ENCODE results near the gene RUFY1.
"Not testable (repeated sequence)": the region's sequence is repeated elsewhere in the genome, so short reads cannot be mapped to it uniquely, and the experiment has no call there.

RUFY1 gene

GRCh38 chr5:179542170-179542569 is 8.2 kb upstream of the RUFY1 start:
- no peak for DNase-seq (ENCODE audit: low spot score)

- DNase-seq (ENCODE audit: low spot score) = not testable (repeated sequence)
Measured at GRCh38 chr5:179543275-179543674, 7.1 kb upstream of the RUFY1 start.

GRCh38 chr5:179553006-179553405 is 2.7 kb downstream of the RUFY1 start:
- DNase-seq (ENCODE audit: low spot score) = no peak

- peak; percentile 79 for DNase-seq (ENCODE audit: low spot score)
Measured at GRCh38 chr5:179553875-179554274, 3.5 kb downstream of the RUFY1 start.

GRCh38 chr5:179554981-179555380 is 4.6 kb downstream of the RUFY1 start:
- DNase-seq (ENCODE audit: low spot score) = no peak

- DNase-seq (ENCODE audit: low spot score) = not testable (repeated sequence)
Measured at GRCh38 chr5:179558261-179558799, 8.0 kb downstream of the RUFY1 start.

GRCh38 chr5:179558932-179559283 is 8.6 kb downstream of the RUFY1 start:
- DNase-seq (ENCODE audit: low spot score) = no peak

- peak; percentile 98 for DNase-seq (ENCODE audit: low spot score)
Measured at GRCh38 chr5:179559284-179560252, 9.2 kb downstream of the RUFY1 start.

GRCh38 chr5:179564526-179564925 is 14.2 kb downstream of the RUFY1 start:
- DNase-seq (ENCODE audit: low spot score) = no peak

GRCh38 chr5:179568721-179569120 is 18.4 kb downstream of the RUFY1 start:
- DNase-seq (ENCODE audit: low spot score) = no peak

- DNase-seq (ENCODE audit: low spot score) = no peak
Measured at GRCh38 chr5:179572386-179572785, 22.0 kb downstream of the RUFY1 start.

GRCh38 chr5:179577286-179577960 is 27.1 kb downstream of the RUFY1 start:
- DNase-seq (ENCODE audit: low spot score) = no peak

GRCh38 chr5:179585941-179586401 is 35.6 kb downstream of the RUFY1 start:
- DNase-seq (ENCODE audit: low spot score) = no peak

GRCh38 chr5:179588166-179588565 is 37.8 kb downstream of the RUFY1 start:
- DNase-seq (ENCODE audit: low spot score) = no peak

GRCh38 chr5:179595916-179596315 is 45.6 kb downstream of the RUFY1 start:
- no peak for DNase-seq (ENCODE audit: low spot score)

- no peak for DNase-seq (ENCODE audit: low spot score)
Measured at GRCh38 chr5:179596421-179596820, 46.1 kb downstream of the RUFY1 start.

- DNase-seq (ENCODE audit: low spot score) = no peak
Measured at GRCh38 chr5:179599100-179599499, 48.7 kb downstream of the RUFY1 start.

- no peak for DNase-seq (ENCODE audit: low spot score)
Measured at GRCh38 chr5:179599566-179599965, 49.2 kb downstream of the RUFY1 start.

GRCh38 chr5:179599973-179600372 is 49.6 kb downstream of the RUFY1 start:
- no peak for DNase-seq (ENCODE audit: low spot score)

GRCh38 chr5:179601871-179602625 is 51.7 kb downstream of the RUFY1 start:
- DNase-seq (ENCODE audit: low spot score) = no peak

GRCh38 chr5:179603308-179603707 is 53.0 kb downstream of the RUFY1 start:
- no peak for DNase-seq (ENCODE audit: low spot score)

All from GM03348 (cell line).